SU-DHL-6 (cell line): Measurements from ENCODE around the gene IZUMO4.
A peak's percentile ranks its signal among the peaks of the same experiment; 100 is the strongest.

Experiments
- EZH2phosphoT487 ChIP-seq: fragments of 200-600 bp; sonication (generic), shearing (Covaris generic); conservative IDR thresholded peaks from 2 replicates; pipeline ENCODE4 v1.6.1; 2018; ENCODE audit warnings: mild to moderate bottlenecking, antibody characterized with exemption, low read length, moderate library complexity, mixed read lengths
- TF ChIP-seq, protein P1 (sequence below): fragments of 200-600 bp; sonication (generic); IDR thresholded peaks from one replicate; pipeline ENCODE4 v1.5.1; 2017; ENCODE audit warnings: antibody characterized with exemption, mild to moderate bottlenecking, low read length, moderate library complexity; ENCODE audit not compliant: insufficient read depth, poor library complexity, severe bottlenecking

- TF ChIP-seq, protein P1, sequence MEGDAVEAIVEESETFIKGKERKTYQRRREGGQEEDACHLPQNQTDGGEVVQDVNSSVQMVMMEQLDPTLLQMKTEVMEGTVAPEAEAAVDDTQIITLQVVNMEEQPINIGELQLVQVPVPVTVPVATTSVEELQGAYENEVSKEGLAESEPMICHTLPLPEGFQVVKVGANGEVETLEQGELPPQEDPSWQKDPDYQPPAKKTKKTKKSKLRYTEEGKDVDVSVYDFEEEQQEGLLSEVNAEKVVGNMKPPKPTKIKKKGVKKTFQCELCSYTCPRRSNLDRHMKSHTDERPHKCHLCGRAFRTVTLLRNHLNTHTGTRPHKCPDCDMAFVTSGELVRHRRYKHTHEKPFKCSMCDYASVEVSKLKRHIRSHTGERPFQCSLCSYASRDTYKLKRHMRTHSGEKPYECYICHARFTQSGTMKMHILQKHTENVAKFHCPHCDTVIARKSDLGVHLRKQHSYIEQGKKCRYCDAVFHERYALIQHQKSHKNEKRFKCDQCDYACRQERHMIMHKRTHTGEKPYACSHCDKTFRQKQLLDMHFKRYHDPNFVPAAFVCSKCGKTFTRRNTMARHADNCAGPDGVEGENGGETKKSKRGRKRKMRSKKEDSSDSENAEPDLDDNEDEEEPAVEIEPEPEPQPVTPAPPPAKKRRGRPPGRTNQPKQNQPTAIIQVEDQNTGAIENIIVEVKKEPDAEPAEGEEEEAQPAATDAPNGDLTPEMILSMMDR = peak; percentile 32
- no peak for TF ChIP-seq EZH2phosphoT487
These were observed 45.5 kb upstream of the IZUMO4 start, which contains the start of gene MKNK2 for GRCh38 chr19:2050991-2051772.
